ENCODE measurements around the gene PPP6R2.

Gene PPP6R2, protein sequence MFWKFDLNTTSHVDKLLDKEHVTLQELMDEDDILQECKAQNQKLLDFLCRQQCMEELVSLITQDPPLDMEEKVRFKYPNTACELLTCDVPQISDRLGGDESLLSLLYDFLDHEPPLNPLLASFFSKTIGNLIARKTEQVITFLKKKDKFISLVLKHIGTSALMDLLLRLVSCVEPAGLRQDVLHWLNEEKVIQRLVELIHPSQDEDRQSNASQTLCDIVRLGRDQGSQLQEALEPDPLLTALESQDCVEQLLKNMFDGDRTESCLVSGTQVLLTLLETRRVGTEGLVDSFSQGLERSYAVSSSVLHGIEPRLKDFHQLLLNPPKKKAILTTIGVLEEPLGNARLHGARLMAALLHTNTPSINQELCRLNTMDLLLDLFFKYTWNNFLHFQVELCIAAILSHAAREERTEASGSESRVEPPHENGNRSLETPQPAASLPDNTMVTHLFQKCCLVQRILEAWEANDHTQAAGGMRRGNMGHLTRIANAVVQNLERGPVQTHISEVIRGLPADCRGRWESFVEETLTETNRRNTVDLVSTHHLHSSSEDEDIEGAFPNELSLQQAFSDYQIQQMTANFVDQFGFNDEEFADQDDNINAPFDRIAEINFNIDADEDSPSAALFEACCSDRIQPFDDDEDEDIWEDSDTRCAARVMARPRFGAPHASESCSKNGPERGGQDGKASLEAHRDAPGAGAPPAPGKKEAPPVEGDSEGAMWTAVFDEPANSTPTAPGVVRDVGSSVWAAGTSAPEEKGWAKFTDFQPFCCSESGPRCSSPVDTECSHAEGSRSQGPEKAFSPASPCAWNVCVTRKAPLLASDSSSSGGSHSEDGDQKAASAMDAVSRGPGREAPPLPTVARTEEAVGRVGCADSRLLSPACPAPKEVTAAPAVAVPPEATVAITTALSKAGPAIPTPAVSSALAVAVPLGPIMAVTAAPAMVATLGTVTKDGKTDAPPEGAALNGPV
- 220 to 233 reads per million in 2 donors for total RNA-seq

DNA sequence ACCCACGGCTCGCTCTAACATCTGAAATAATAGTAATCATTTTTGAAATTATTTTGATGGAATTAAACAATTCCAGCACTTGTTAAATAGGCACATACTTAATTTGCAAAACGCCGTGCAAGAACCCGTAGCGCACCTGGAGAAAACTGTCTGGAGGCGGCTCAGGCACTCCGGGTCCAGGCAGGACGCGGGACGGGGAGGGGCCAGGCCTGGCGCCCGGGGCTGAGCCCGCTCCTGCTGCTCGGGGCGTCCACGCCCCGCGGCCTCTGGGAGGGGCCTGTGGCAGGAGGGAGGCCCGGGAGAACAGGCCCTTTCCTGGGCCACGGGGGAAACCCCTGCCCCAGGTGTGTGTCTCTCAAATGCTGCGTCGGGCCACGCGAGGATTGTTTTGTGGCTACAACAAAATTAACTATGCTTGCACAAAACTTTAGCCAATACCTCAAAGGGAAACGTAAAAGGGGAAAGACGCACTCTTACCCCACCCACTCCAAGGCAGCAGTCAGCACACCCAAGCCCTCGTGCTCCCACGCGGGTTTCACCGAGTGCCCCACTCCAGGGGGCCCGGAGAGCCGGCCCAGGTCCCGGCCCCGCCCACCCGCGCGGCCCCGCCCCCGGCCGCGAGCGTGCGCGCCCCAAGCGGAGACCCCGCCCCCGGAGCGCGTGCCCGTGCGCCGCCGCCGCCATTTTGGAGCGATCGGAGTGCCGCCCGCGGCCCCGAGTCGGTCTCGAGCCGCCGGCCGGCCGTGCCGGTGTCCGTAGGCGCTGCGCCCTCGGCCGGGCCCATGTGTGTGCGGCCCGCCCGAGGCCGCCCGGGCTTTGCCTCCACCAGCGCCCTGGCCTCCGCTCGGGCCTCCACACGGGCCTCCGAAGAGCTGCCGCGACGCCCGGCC is at the start of gene PPP6R2:
Gene PPP6R2 (plus strand): TSS at position 677 of the 890 bp plus-strand sequence. CDS start 50,582 bp downstream, outside the sequence.
- peak; percentile 81 for DNase-seq

GRCh38 chr22:50293441-50294318 is 49.4 kb upstream of the PPP6R2 start:
- no peak for DNase-seq

GRCh38 chr22:50294319-50294656 is 48.8 kb upstream of the PPP6R2 start:
- no peak for DNase-seq

DNA sequence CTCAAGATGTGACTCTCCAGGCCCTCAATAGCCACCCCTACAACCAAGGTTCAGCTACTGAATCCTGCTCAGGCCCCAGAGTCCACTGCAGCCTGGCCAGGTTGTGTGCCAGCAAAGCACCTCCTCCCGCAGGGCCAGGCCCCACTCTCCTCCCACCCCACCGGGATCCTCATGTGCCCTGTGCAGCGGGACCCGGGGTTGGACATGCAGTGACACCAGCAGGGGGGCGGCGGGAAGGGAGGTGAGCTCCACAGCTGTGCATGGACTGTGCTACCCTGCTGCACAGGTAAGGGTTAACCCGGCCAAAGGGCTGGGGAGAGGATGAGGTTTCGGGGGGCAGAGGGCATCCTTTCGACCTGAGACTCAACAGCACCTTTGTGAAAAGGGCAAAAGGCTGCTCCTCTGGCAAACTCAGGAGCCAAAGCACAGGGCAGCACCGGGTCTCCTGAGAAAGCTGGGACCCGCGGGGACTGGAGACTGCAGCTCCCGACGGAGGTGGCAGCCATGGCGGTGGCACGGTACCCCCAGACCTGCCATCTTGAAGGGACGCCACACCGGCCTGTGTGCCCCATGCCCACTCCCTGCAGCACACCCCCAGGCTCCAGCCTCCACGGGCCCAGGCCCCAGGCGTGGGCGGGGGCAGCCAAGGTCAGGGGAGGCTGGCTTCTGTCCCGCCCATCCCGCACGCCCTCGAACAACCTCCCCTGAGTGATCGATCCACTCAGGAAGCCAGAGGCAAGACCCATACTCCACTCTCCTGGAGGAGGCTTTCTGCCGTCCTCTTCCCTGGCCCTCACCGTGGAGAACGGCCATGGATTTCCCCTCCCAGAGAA is 46.3 kb upstream of the PPP6R2 start:
- no peak for DNase-seq

GRCh38 chr22:50297510-50298265 is 45.4 kb upstream of the PPP6R2 start:
- no peak for DNase-seq

DNA sequence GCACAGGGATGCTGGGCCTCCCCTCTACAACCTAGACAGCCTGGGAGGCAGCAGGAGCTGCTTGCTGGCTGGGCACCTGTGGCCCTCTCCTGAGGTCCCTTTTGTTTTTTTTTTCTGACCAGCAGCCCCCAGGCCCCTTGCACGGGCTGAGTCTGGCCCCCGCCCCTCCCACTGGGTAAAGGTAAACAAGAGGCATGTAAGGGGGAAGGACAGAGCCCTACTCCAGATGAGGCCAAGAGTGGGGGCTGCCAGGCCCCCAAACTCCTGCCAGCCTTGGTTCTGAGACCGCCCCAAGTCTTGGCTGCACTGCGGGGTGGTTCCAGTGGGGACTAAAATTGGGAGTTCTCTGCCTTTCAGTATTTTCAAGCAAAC is 44.9 kb upstream of the PPP6R2 start:
- no peak for DNase-seq

GRCh38 chr22:50298937-50299784 is 44.0 kb upstream of the PPP6R2 start:
- DNase-seq, result no peak

DNA sequence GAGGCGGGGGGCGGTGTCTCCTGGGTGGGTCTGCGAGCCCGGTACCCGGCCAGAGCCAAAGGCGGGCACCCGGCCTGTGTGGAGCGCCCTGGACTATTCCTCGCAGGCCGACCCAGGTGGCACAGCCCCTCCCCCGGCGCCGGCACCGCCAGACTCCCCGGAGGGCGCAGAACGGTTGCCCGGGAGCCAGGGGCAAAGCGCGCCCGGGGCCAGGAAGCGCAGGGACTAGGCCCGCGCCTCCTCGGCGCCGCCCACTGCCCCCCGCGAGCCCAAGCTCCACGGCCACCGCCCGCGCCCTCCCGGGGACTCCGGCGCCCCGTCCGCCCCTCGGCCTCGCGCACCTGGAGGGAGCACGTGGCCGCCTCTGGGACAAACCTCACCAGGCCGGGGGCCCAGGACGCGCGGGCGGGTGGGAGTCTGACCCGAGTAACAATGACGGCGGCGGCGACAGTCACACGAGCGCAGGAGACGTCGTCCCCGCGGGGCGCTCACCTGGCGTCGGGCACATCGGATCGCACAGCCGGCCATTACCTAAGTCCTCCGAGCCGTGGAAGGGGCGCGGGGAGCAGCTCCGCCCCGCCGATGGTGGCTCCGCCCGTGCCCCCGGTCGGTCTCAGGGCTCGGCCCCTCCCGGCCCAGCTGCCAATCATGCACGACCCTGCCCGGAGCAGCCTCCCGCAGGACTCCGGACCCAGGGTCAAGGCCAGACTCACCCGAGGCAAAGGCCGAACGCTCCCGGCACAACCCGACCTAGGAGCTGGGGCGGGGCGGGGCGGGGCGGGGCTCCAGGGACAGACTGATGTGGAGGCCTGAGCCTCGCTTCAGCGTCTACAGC is 43.1 kb upstream of the PPP6R2 start:
- no peak for DNase-seq

DNA sequence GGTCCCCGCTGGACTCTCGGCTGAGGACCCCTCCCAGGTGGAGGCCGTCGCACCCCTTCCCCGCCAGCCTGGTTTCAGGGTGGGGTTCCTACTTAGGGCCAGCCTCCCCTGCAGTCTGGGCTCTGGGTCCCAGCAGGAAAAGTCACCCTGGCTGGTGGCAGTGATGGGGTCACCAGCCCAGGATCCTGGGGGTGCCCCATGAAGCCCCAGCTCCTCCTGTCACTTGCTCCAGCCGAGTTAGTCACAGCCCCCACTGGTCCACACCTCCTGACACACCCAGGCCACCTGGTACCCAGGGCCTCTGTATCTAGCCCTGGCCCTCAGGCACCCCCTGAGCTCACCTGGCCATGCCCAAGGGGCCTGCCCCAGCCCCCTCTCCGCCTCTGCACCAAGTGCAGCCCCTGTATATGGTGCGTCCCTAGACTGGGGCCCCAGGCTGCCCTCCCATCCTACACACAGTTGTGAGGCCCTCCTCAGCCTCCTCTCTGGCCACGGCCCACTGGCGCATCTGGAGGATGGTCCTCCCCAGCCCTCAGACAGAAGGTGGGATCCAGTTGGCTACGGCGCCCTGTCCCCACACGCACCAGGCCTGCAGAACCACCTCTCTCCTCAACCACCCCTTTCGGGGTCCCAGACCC is 42.4 kb upstream of the PPP6R2 start:
- no peak for DNase-seq

- DNase-seq, result no peak
Measured at GRCh38 chr22:50301581-50301991, 41.5 kb upstream of the PPP6R2 start.

GRCh38 chr22:50302041-50302541 is 41.0 kb upstream of the PPP6R2 start:
- DNase-seq, result no peak

- DNase-seq, result no peak
Measured at GRCh38 chr22:50302564-50302963, 40.6 kb upstream of the PPP6R2 start.

DNA sequence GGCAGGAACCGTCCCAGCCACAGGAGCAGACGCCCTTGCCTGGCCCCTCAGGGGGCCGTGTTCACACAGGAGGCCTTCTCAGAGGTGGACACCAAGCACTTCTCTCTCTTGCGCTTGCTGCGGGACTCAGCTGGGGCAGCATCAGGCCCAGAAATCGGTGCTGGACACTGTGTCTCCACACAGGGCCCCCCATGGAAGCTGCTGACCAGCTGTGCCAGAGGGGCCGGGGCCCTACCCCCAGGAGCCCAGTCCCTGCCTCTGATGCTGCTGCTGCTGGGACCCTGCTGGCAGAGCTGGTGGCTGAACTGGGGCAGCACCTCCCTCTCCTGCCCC is 39.6 kb upstream of the PPP6R2 start:
- no peak for DNase-seq

DNA sequence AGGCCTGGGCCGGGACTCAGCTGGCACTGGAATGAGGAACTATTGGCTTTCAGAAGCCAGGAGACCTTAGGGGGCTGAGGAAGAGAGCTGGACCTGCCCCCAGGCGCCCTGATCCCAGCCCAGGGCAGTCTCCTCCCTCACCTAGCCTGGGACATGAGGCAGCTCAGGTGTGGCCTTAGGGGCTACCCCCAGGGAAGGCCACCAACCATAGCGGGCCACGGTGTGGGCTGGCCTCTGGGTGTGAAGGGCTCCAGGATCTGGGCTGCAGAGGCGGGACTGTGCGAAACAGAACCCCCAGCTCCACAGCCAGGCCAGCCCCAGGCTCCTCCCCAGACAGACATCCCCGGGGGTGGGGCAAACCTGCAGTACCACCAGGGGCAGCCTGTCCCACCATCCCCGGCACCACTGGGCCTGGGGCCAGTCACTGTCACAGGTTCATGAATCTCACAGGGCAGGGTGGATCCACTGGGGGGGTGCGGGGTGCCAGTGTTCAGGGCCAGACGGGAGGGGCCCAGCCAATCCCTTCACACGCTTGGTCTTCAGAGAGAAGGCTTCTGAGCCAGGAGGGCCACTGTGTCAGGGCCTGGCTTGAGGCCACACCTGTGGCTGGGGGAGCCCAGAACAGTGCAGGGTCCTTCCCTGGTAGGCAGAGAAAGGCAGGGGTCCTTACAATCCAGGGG is 39.1 kb upstream of the PPP6R2 start:
- no peak for DNase-seq

GRCh38 chr22:50304528-50305392 is 38.4 kb upstream of the PPP6R2 start:
- DNase-seq, result no peak

- DNase-seq, result no peak
Measured at GRCh38 chr22:50305393-50305922, 37.7 kb upstream of the PPP6R2 start.
